Measurements from ENCODE around the gene MID1.
A peak's percentile ranks its signal among the peaks of the same experiment; 100 is the strongest.

MID1 gene

GRCh38 chrX:10582945-10583344, 37.4 kb downstream of the MID1 start:
- in situ Hi-C loops (cut with HindIII; ENCODE audit: low pct_ligation_motif_present, low pct_unique_long_range_greater_than_20kb, low sequenced_read_pairs), result no loop called here
- no peak for DNase-seq

DNA sequence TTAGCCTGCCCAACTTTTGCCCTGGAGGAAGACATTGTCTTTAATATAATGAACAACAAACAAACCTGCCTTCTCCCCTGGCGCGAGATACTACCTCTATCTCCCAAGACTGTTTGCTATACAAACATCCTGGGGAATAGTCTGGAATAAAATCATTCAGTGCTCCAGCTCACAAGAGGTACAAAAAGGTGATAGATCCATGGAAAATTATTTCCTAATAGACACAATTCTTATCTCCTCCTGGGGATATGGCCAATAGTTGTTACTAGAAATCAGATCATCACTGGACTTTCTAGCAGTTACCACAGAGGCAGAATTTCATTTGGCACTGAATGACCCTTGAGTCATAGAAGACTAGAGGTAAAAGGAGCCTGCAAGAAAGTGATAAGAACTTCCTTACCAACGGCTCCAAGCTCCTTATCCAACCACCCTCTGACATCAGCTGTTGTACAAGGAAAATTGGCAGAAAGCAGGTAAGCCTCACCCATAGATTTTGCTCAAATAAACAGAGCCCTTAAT, 38.1 kb downstream of the MID1 start:
- no peak for DNase-seq
- in situ Hi-C loops (cut with HindIII; ENCODE audit: low pct_ligation_motif_present, low pct_unique_long_range_greater_than_20kb, low sequenced_read_pairs), result no loop called here

DNA sequence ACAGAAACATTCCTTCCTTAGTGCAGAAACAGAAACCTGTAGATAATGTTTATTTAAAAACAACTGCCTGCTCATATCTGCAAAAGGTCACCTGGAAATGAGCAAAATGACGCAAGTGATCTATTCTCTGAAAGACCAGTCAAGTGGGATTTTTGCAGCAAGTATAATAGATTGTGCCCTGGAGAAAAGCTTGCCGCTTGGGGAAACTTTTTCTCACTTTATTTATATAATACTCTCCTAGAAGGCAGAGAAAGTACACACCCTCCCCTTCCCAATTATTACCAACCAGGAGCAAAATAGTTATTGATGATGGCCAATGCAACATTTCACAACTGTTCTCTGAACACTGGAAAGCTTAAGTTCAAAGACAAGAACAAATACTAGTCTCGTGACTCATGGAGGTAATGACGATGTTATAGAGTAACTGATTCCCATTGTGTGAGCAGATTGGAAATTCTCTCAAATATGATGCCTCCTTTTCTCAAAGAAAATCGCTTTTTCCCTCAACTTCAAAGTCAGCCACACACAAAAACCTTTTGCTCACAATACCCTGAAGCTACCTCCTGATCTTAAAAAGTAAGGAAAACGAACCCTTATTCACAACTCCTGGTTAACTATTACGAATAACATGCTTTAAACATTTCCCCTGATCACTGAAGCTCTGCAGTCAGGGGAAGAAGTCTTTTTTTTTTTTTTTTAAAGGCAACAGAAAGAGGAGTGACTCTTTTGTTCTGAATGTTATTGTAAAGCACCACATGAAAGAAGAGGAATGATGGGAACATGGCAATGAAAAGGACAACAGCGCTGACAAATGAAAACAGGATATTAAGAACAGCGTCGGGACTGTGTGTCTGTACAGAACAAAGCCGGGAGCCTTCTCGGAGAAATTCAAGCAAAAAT, 41.0 kb downstream of the MID1 start:
- in situ Hi-C loops (cut with HindIII; ENCODE audit: low pct_ligation_motif_present, low pct_unique_long_range_greater_than_20kb, low sequenced_read_pairs), result no loop called here
- DNase-seq, result peak; percentile 68

DNA sequence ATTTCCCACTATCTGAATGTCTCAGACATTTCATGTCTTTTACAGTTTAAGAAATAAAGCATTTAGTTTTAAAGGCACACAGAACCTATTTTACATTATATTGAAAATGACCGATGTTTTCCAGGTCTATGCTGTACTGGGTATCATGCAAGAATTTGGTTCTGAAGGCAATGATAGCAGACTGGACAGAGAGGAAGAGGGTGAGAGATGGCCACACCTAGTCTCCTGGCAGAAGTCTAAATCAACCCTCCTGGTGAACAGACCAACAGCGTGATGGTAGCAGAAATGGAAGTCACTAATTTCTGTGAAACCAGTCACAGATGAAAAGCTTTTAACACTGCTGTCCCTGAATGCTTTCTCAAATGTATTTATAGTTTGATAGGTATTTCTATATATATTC, 41.9 kb downstream of the MID1 start:
- no peak for DNase-seq

DNA sequence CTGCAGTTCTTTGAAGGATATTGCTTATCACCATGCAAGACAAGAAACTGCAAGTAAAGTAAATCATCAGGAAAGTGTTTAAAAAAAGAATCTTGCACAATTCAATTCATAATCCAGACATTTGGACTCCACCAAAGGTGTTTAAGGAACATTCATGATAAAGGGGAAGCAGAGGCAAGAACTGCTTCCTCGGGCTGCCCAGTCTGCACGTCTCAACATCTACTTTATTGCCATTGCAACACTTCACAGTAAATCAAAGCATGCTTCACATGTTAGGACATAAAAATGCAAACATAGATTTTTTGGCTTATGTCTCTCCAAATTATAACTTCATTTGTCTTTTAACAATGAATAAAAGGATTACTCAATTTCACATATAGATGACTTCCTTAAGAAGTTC, 42.5 kb downstream of the MID1 start:
- DNase-seq, result no peak
- in situ Hi-C loops (cut with HindIII; ENCODE audit: low pct_ligation_motif_present, low pct_unique_long_range_greater_than_20kb, low sequenced_read_pairs), result no loop called here

More for the DNA sequence above, 41.9 kb downstream of the MID1 start:
- in situ Hi-C loops (cut with HindIII; ENCODE audit: low pct_ligation_motif_present, low pct_unique_long_range_greater_than_20kb, low sequenced_read_pairs), result no loop called here

DNA sequence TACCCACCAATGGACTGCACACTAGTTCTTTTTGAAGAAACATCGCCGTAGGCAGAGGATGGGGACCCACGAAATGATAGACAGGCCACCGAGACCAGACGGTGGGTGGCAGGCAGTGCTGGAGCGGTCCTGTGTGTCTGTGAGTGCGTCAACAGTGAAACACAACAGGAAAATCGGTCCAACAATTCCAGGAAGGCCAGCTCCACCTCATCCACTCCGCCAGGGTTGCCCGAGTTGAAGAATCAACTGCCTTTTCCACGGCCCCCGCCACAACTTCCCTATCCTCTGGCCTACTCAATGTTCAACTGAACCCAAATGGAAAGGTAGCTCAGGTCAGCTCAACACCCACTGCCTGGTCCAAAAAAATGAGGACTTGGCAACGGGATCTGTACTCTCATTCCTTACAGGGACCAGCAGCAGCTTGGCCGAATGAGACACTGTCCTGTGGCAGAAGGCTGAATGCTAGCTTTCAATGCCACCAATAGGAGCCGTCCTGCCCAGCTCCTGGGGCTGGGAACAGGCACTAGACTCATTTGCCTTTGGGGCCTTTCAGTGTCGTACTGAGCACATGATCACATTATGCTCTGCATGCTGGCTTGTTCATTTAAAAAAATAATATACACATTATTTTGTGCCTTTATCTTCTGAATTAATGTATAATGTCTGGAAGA, 43.5 kb downstream of the MID1 start:
- in situ Hi-C loops (cut with HindIII; ENCODE audit: low pct_ligation_motif_present, low pct_unique_long_range_greater_than_20kb, low sequenced_read_pairs), result no loop called here
- no peak for DNase-seq

GRCh38 chrX:10576186-10576585, 44.2 kb downstream of the MID1 start:
- no peak for DNase-seq
- in situ Hi-C loops (cut with HindIII; ENCODE audit: low pct_ligation_motif_present, low pct_unique_long_range_greater_than_20kb, low sequenced_read_pairs), result no loop called here

DNA sequence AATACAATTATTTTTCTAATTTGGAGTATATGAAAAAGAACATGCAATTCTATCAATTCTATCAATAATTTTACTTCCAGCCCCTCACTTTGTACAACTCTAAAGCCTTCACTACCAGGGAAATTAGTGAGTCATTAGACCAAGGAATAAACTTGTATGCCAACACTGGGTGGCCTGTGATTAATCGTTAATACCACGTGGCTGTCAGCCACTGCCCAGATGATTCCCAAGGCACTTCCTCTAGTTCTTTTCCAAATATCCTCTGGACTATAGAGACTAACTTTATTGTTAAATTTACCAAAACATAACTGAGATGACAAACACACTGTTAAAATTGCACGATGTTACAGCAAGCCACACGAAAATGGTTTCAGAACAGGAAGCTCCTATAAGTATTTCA, 45.7 kb downstream of the MID1 start:
- in situ Hi-C loops (cut with HindIII; ENCODE audit: low pct_ligation_motif_present, low pct_unique_long_range_greater_than_20kb, low sequenced_read_pairs), result no loop called here
- DNase-seq, result no peak

GRCh38 chrX:10571260-10571659, 49.1 kb downstream of the MID1 start:
- DNase-seq, result no peak
- in situ Hi-C loops (cut with HindIII; ENCODE audit: low pct_ligation_motif_present, low pct_unique_long_range_greater_than_20kb, low sequenced_read_pairs), result no loop called here

DNA sequence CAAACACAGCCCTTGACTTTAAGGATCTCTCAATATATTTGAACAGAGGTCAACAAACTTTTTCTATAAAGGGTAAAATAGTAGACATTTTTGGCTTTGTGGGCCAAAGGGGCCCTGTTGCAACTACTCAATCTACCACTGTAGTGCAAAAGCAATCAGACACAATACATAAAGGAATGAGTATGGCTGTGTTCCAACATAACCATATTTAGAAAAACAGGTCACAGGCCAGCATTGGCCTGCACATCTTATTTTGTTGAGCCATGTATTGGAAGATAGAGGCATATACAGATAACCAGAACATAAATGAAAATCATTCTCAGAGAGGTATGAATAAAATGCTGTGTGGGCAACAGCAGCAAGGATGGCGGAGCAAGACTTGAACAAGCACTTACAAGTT, 49.8 kb downstream of the MID1 start:
- in situ Hi-C loops (cut with HindIII; ENCODE audit: low pct_ligation_motif_present, low pct_unique_long_range_greater_than_20kb, low sequenced_read_pairs), result no loop called here
- DNase-seq, result no peak

DNA sequence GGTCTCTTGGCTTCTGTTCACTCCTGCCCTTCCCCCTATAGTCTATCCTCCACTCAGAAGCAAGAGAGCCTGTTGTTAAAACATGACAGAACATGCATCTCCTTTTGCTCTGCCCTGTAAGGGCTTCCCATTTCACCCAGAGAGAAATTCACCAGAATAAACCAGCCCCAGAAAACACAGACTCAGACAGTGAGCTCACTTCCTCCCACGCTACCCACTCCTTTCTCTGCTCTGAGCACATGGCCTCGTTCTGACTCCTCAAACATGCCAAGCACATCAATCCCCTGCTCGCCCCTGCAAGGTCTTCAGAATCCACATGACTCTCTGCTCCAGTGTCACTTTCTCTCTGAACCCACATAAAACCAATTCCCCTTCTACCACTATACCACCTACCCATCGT, 50.4 kb downstream of the MID1 start:
- in situ Hi-C loops (cut with HindIII; ENCODE audit: low pct_ligation_motif_present, low pct_unique_long_range_greater_than_20kb, low sequenced_read_pairs), result no loop called here
- DNase-seq, result no peak

- in situ Hi-C loops (cut with HindIII; ENCODE audit: low pct_ligation_motif_present, low pct_unique_long_range_greater_than_20kb, low sequenced_read_pairs), result no loop called here
- DNase-seq, result no peak
Measured at GRCh38 chrX:10568428-10568827, 52.0 kb downstream of the MID1 start.

- in situ Hi-C loops (cut with HindIII; ENCODE audit: low pct_ligation_motif_present, low pct_unique_long_range_greater_than_20kb, low sequenced_read_pairs), result no loop called here
Measured at GRCh38 chrX:10567136-10567535, 53.2 kb downstream of the MID1 start.

DNA sequence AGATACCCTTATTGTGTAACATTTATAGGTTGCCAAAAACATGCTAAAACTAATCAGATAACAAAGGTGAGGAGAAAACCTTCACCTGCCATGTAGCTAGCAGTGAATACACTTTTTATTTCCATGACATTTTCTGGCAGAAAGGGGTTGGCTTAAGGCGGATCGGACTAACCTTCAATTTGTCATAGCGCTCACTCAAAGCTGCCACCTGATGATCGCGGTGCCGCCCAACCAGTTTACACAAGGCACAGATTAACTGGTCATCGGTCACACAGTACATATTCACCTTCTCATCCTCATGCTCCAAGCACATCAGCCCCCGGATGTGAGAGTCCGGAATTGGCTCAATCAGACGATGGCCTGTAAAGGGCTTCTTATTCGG, 53.7 kb downstream of the MID1 start:
- in situ Hi-C loops (cut with HindIII; ENCODE audit: low pct_ligation_motif_present, low pct_unique_long_range_greater_than_20kb, low sequenced_read_pairs), result no loop called here
- DNase-seq, result no peak

More at GRCh38 chrX:10567136-10567535, 53.2 kb downstream of the MID1 start:
- no peak for DNase-seq

GRCh38 chrX:10564484-10564883, 55.9 kb downstream of the MID1 start:
- DNase-seq, result no peak
- in situ Hi-C loops (cut with HindIII; ENCODE audit: low pct_ligation_motif_present, low pct_unique_long_range_greater_than_20kb, low sequenced_read_pairs), result no loop called here

GRCh38 chrX:10557166-10557565, 63.2 kb downstream of the MID1 start:
- in situ Hi-C loops (cut with HindIII; ENCODE audit: low pct_ligation_motif_present, low pct_unique_long_range_greater_than_20kb, low sequenced_read_pairs), result no loop called here

GRCh38 chrX:10556405-10556804, 64.0 kb downstream of the MID1 start:
- DNase-seq, result no peak
- in situ Hi-C loops (cut with HindIII; ENCODE audit: low pct_ligation_motif_present, low pct_unique_long_range_greater_than_20kb, low sequenced_read_pairs), result no loop called here

More at GRCh38 chrX:10557166-10557565, 63.2 kb downstream of the MID1 start:
- no peak for DNase-seq

DNA sequence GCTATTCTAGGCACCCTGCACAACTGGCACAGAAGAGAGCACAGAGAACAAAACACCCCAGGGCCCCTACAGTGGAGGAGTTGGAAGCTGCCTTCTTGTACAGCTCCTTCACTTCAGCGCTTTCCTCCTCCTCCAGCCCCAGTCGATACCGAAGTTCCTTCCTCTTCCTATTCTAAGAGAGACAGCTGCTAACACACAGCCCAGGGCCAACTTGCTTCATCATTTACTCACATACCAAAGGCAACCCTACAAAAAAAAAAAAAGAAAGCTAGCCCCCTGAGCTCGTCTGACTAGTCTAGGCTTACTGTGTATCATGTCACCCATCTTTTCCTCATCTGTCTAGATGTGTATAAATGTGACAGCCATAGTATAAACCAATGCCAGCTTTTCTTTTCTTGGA, 64.5 kb downstream of the MID1 start:
- in situ Hi-C loops (cut with HindIII; ENCODE audit: low pct_ligation_motif_present, low pct_unique_long_range_greater_than_20kb, low sequenced_read_pairs), result no loop called here
- no peak for DNase-seq

GRCh38 chrX:10554612-10555270, 65.6 kb downstream of the MID1 start:
- no peak for DNase-seq
- in situ Hi-C loops (cut with HindIII; ENCODE audit: low pct_ligation_motif_present, low pct_unique_long_range_greater_than_20kb, low sequenced_read_pairs), result no loop called here

All from ACHN (cell line).